ENCODE measurements around the gene TRAF3. TPM values are rescaled to one million over a fixed set of nuclear protein-coding genes. Genes with fewer than 3 reads are reported as not detected.

TRAF3 gene, protein sequence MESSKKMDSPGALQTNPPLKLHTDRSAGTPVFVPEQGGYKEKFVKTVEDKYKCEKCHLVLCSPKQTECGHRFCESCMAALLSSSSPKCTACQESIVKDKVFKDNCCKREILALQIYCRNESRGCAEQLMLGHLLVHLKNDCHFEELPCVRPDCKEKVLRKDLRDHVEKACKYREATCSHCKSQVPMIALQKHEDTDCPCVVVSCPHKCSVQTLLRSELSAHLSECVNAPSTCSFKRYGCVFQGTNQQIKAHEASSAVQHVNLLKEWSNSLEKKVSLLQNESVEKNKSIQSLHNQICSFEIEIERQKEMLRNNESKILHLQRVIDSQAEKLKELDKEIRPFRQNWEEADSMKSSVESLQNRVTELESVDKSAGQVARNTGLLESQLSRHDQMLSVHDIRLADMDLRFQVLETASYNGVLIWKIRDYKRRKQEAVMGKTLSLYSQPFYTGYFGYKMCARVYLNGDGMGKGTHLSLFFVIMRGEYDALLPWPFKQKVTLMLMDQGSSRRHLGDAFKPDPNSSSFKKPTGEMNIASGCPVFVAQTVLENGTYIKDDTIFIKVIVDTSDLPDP
- 25.4 TPM for total RNA-seq

DNA sequence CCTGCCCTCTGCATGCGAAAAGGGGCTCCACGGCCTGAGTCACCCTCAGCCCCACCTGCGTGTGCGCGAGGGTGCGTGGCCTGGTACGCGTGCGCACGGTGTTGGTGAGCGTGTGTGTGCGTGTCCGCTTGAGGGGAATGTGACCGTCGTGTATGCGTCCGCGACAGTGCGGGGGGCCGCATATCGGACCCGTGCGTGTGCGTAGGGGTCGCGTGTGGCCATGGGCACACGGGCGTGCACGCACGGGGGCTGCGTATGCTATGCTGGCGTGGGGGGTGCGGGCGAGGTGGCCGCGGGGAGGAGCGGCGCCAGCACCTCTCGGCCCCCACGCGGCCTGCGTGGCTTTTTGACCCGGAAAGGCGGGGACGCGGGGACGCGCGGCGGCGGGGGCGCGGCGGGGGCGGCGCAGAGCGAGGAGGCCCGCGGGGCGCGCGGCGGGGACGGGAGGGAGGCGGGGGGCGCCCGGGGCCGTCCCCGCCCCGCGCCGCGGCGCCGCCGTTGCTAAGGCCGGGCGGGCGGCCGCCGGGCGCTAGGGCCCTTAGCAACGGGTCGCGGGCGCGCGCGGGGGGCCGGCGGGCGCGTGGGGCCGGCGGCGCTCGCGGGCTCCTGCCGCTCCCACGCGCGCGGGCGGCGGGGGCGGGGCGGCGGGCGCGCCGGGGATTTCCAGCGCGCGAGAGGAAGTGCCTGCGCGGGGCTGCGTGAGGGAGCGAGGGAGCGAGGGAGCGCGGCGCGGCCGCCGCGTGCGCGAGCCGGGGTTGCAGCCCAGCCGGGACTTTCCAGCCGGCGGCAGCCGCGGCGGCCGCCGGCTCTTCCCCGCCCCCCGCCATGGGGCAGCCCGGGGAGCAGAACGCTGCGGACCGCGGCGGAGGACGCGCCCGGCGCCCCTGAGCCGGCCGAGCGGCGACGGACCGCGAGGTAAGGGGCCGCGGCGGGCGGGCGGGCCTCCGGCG lies at the start of gene TRAF3:
Gene TRAF3 (plus strand): TSS at position 689 of the 950 bp plus-strand sequence. CDS start 92,753 bp downstream, outside the sequence.

DNA sequence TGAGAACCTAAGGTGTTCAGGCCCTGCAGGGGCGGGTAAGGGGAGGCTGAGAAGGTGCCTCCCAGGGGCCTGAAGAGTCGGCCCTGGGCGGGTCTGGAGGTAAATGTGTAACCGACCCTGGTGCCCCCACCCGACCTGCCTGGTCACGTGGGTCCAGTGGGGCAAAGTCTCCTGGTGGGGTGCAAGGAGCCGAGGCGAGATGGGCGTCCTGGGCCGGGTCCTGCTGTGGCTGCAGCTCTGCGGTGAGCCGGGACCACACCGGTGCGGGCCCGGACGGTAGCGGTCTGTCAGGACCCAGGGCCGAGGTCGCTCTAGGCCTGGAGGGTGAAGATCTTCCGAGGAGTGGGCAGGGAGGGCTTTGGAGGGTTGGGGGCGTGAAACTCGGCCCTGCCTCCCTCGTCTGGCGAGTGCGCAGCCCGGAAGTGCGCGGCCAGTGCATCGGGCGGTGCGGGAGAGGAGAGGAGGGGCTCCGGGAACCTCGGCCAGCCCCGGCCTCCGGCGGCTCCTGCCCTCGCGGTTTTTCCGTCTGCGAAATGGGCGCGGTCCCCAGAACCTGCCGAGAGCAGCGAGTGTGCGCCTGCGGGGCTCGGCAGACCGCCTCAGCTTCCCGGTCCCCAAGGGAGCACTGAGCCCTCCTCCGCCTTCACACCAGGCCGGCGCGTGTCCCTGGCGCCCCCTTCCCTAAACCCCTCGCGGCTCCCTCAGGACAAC lies 145.4 kb downstream of the TRAF3 start, which contains the start of gene AMN:
Gene AMN (plus strand): TSS at position 174 of the 711 bp plus-strand sequence. CDS start 26 bp downstream, at position 200.

Small RNA genes lying within 50 kb of the gene (small RNA-seq; reads per million reads assigned to genes)
- gene RNU6-1316P, result not detected

Other genes with a start within 250 kb of the TRAF3 start
- 11.3 TPM for gene RCOR1, start 184.8 kb upstream of the TRAF3 start, total RNA-seq
- gene AMN, start 145.2 kb downstream of the TRAF3 start, total RNA-seq, result 0.23 TPM

Measured in diencephalon (tissue), 1 donor.